ENCODE data around the gene SLC5A10.
"Not testable (repeated sequence)": the region's sequence is repeated elsewhere in the genome, so short reads cannot be mapped to it uniquely, and the experiment has no call there.

The SLC5A10 gene

DNA sequence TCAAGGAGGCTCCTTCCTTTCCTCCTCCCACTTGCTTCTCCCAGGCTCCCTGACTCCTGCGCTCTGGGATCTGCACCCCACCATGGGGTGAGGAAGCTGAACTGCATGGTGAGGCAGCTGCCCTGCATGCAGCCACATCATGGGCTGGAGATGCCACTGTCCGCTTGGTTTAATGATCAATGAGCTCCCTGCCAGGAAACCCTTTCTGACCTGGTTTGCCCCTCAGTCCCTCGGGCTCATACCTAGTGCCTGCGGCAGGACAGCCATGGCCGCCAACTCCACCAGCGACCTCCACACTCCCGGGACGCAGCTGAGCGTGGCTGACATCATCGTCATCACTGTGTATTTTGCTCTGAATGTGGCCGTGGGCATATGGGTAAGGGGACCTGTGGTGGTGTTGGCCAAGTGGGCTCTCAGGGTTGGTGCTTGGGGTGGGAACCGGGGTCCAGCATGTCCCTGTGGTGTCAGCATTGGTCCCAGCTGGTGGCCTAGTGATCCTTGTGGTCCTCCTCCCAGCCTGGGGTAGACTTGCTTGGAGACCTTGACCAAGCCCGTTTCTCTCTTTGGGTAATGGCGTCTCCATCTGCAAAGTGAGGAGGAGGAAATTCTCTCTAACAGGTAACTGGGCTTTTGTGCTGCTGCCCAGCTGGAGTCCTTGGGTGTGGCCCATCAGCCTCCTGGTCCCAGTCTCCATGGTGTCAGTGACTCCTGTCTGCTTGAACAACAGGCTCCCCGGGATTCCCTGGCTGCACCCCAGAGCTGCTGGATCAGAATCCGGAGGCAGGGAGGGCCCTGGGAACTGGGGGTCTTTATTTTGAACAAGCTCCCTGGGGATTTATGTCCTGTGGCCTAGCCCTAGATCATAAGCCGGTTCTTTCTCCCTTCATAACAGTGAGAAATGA, at the start of gene SLC5A10:
SLC5A10 (plus strand) TSS at position 225 of the 902 bp plus-strand sequence; CDS start at position 266, 41 bp downstream.
- DNase-seq = no peak

- DNase-seq = no peak
These were observed 47.5 kb upstream of the SLC5A10 start for GRCh38 chr17:18904482-18904881.

DNA sequence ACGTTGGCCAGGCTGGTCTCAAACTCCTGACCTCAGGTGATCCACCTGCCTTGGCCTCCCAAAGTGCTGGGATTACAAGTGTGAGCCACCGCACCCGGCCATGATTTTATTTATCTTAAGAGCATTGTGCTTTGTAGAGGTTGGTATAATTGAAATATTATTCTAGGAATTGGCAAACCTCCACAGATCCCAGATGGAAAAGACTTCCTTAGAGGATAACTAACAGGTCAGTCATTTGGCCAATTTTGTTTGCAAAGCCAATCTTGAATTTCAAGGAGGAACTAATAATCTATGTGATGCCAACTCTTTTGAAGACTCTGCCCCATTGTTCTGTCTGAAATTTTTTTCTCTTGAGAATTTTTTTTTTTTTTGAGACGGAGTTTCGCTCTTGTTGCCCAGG, 46.7 kb upstream of the SLC5A10 start:
- no peak for DNase-seq

GRCh38 chr17:18910326-18910725, 41.6 kb upstream of the SLC5A10 start:
- no peak for DNase-seq

GRCh38 chr17:18910881-18911280, 41.1 kb upstream of the SLC5A10 start:
- DNase-seq = no peak

GRCh38 chr17:18916816-18917500, 35.0 kb upstream of the SLC5A10 start:
- no peak for DNase-seq

DNA sequence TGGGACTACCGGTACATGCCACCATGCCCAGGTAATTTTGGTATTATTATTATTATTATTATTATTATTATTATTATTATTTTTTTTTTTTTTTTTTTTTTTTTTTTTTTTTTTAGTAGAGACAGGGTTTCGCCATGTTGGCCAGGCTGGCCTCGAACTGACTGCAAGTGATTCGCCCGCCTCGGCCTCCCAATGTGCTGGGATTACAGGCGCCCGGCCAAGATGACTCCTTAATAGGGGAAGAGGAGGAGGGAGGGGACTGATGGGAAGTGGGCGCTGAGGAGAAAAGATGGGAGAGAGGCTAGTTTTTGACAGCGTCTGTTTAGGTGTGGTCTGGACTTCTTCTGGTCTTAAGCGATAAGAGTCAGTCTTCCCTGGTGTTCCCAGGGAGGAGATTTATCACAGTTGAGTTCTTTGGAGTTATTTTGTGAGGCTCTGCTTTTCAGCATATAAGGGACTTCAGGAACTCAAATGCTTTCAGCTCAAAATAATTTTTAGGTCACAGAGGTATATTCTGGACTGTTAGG, 34.4 kb upstream of the SLC5A10 start:
- DNase-seq = no peak

- no peak for DNase-seq
These were observed 32.0 kb upstream of the SLC5A10 start for GRCh38 chr17:18919963-18920362.

DNA sequence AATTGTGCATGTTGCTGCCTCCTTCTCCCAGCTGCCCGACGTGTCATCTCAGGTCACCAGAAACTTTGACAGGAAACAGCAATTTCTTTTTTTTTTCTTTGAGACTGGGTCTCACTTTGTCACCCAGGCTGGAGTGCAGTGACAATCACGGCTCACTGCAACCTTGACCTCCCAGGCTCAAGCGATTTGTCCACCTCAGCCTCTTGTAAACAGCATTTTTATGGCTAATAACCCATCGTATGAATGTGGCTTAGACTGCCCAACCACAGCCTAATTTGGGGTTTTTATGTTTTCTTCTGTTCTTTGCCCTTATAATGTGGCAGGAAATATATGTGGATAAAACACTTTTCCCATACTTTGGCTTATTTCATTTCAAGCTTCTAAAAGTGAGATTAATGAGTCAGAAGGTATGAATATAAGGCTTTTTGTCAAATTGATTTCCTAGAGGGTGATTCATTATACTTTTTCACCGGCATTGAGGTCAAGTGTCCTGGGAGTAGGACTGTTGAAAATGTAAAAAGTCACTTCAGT, 31.0 kb upstream of the SLC5A10 start:
- no peak for DNase-seq

DNA sequence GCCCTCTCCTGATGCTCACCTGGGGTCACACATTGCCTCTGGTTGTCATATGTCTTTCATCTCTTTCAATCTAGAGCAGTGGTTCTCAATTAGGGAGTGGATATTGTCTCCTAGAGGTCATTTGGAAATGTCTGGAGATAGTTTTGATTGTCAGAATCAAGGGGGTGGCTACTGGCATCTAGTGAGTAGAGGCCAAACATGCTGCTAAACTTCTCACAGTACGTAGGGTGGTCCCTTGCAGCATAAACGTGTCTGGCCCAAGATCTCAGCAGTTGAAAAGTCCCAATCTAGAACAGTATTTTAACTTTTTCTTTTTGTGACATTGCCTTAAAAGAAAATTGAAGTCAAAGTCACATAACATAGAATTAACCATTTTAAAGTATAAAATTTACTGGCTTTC, 30.5 kb upstream of the SLC5A10 start:
- DNase-seq = no peak

DNA sequence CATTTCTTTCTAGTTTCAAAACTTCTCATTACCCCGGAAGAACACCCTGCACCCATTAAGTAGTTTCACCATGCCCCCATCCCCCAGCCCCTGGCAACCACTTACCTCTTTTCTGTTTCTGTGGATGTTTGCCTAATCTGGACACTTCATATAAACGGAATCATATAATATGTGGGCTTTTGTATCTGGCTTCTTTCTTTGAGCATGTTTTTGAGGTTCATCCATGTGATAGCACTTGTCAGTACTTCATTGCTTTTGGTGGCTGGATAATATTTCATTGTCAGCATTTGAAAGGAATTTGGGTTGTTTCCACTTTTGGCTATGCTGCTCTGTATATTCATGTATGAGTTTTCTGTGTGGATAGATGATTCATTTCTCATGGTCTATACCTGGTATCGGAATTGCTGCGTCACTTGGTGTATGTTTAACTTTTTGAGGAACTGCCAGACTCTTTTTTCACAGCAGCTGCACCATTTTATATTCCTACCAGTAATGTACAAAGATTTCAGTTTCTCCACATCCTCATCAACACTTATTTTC, 30.0 kb upstream of the SLC5A10 start:
- no peak for DNase-seq

DNA sequence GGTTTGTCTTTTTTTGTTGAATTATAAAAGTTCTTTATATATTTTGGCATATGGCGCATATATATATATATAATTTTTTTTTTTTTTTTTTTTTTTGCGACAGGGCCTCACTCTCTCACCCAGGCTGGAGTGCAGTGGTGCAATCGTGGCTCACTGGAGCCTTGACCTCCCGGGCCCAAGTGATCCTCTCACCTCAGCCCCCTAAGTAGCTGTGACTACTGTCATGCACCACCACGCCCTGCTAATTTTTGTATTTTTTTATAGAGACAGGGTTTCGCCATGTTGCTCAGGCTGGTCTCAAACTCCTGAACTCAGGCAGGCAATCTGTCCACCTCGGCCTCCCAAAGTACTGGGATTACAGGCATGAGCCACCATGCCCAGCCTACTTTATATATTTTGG, 29.4 kb upstream of the SLC5A10 start:
- DNase-seq = not testable (repeated sequence)

GRCh38 chr17:18925187-18925586, 26.8 kb upstream of the SLC5A10 start:
- no peak for DNase-seq

- DNase-seq = no peak
These were observed 23.3 kb upstream of the SLC5A10 start for GRCh38 chr17:18928628-18929125.

DNA sequence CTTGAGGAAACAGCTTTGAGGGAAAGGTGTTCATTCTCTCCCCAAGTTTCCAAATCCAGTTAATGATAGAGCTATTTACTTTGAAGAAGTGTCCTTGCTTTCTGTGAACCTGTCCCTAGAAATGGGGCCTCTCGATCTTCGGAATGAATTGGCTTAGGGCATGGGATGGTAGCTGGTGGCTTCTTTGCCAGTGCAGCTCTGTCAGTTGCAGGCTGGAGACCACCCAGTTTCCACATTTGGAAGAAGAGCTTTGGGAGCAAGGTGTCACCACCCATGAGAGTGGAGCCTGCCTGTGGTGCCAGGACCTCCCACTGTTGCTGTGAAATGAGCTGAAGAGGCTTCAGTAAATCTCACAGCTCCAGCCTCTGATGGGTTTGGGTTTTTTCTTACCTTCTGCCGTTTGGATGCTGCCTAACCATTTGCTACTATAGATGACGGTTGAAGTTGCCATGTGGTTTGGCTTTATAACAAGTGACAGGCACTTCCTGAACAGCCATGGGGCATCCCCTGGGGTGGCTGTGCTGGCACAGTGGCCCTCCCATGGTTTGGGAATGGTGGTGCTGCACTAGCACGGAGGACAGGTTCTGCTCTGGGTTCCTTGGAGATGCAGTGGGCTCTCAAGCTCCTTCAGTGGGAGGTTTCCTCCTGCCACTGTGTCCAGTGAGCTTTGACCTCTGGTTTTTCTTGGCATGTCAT, 19.5 kb upstream of the SLC5A10 start:
- DNase-seq = no peak

DNA sequence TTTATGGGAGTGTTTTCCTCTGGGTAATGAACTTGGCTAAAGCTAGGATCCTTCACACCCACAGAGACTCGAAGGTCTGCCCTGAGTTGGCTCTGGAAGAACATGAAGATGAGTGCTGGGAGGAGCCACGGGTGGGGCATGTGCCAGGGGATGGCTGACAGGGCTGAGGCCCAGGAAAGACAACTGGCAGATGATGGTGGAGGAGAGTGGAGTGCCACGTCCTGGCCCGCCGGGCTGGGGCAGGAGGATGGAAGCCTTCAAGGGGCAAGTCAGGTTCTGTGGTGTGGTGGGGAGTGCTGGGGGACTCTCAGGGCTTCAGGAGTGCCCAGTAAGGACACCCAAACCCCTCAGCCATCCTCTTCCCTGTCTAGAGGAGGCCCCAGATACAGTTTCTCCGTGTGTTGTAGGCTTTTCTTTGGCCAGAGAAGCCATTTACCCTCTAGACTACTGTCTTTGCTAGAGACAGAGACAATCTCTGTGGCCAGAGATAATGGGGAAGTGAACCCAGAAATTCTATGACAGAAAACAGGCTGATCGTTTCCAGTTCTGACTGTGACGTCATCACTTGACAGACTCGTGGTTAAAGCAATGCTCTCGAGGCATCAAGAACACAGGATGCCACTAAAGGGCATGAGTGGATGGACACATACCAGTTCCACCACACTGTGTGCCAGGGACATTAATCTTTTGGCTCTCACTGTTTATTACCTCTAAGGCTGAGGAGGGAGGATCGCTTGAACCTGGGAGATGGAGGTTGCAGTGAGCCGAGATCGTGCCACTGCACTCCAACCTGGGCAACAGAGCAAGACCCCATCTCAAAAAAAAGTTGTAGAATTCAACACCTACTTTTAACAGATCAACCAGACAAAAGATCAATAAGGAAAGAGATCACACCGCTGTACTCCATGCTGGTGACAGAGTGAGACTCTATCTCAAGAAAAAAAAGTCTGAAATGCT, 18.6 kb upstream of the SLC5A10 start:
- no peak for DNase-seq

DNA sequence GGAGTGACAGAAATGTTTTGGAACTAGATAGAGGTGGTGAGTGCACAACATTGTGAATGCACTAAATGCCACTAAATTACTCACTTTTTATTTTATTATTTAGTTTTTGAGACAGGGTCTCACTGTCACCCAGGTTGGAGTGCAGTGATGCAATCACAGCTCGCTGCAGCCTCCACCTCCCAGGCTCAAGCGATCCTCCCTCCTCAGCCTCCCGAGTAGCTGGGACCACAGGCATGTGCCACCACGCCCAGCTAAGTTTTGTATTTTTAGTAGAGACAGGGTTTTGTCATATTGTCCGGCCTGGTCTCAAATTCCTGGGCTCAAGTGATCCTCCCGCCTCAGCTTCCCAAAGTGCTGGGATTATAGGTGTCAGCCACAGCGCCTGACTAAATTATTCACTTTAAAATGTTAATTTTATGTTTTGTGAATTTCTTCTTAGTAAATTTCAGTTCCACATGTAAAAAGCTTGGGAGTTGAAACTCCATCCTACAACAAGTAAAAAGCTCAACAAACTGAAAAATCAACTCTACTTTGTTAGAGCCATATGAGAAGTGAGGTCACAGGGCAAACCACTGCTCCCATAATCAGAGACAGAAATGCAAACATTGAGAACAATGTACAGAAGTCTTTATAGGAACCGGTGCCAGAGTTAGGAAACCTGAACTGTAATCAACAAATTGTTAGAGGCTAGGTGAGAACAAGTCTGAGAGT, 13.8 kb upstream of the SLC5A10 start:
- DNase-seq = no peak

DNA sequence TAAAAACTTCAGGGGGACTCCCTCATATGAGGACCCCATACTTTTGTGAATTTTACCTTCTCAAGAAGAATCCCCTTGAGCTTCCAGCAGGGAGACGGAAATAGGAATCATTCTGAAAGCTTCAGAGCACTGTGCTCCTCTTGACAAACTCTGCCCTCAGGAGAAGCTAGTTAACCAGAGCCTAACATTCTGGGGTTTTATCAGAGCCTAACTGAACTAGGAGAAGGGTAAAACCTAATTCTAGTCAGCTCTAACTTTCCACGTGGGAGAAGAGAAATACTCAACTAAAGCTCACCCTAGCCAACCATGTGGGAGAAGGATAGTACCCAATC, 13.3 kb upstream of the SLC5A10 start:
- no peak for DNase-seq

DNA sequence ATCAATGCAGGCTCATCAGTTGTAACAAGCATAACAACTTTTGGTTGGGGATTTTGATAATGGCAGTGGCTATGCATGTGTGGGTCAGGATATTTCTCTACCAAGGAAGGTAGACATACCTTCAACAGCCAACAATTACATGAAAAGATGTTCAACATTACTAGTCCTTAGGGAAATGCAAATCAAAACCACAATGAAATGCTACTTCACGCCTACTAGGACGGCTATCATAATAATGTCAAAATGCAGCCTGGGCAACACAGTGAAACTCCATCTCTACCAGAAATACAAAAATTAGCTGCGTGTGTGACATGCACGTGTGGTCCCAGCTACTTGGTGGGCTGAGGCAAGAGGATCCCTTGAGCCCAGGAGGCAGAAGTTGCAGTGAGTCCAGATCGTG, 7.3 kb upstream of the SLC5A10 start:
- DNase-seq = no peak

DNA sequence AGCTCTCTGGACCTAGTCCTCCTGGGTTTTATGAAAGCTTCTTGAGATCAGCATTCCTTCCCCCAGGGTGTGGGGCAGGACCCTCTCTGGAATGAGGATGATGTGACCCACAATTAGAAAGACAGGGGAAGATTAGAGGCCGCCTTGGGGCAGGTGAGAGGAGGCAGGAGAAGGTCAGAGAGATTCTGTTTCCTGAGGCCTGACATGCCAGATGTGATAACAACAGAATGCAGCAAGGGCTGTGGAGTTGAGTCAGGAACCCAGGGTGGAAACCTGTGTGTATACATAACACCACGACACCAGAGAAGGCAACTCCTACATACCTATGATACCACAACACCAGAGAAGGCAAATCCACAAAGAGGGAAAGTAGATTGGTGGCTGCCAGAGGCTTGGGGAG, 5.4 kb upstream of the SLC5A10 start:
- no peak for DNase-seq

- DNase-seq = no peak
These were observed 4.1 kb upstream of the SLC5A10 start for GRCh38 chr17:18947866-18948265.
